Stimulated activated naive CD8-positive, alpha-beta T cell treated with anti-CD3 and anti-CD28 coated beads, Interleukin-15, Interleukin-2, amounts not matched to agents 100 U/mL and 50 U/mL, for 24 hours (primary cell): ENCODE measurements around the gene TFF1.
"Not testable (repeated sequence)": the region's sequence is repeated elsewhere in the genome, so short reads cannot be mapped to it uniquely, and the experiment has no call there.

Source experiments
- ATAC-seq: fragments of 150-1000 bp; cut with Tn5 transposase; one replicate; pipeline ENCODE4 v1.10.0; 2021
- DNase-seq: peaks from one replicate; pipeline ENCODE4 v3.0.0; 2021

TFF1 gene

GRCh38 chr21:42366292-42367010, at the start of gene TFF1:
Gene TFF1, minus strand, starts transcription at chr21:42366535. Its CDS starts 40 bp downstream, at chr21:42366495.
- DNase-seq (no peak), ATAC-seq (no peak)

- peak; percentile 85 for ATAC-seq
- DNase-seq: peak; percentile 94
These were observed 48.8 kb upstream of the TFF1 start for GRCh38 chr21:42414928-42415769.

- no peak for ATAC-seq
- no peak for DNase-seq
These were observed 48.2 kb upstream of the TFF1 start for GRCh38 chr21:42414553-42414927.

GRCh38 chr21:42414066-42414465, 47.7 kb upstream of the TFF1 start:
- DNase-seq (no peak), ATAC-seq (no peak)

GRCh38 chr21:42413500-42413899, 47.2 kb upstream of the TFF1 start:
- DNase-seq: peak; percentile 64
- ATAC-seq: peak; percentile 7

- ATAC-seq (no peak), DNase-seq (no peak)
These were observed 46.8 kb upstream of the TFF1 start for GRCh38 chr21:42413093-42413492.

- ATAC-seq: no peak
- no peak for DNase-seq
These were observed 46.2 kb upstream of the TFF1 start for GRCh38 chr21:42412636-42412933.

- ATAC-seq: no peak
These were observed 45.7 kb upstream of the TFF1 start for GRCh38 chr21:42411891-42412635.

GRCh38 chr21:42411197-42411869, 45.0 kb upstream of the TFF1 start:
- DNase-seq (peak; percentile 57), ATAC-seq (peak; percentile 8)

More at GRCh38 chr21:42411891-42412635, 45.7 kb upstream of the TFF1 start:
- no peak for DNase-seq

GRCh38 chr21:42409366-42409765, 43.0 kb upstream of the TFF1 start:
- DNase-seq (no peak), ATAC-seq (no peak)

GRCh38 chr21:42408718-42409117, 42.4 kb upstream of the TFF1 start:
- not testable (repeated sequence) for ATAC-seq, DNase-seq

GRCh38 chr21:42407476-42407875, 41.1 kb upstream of the TFF1 start:
- ATAC-seq (no peak), DNase-seq (no peak)

- DNase-seq (no peak), ATAC-seq (no peak)
These were observed 40.5 kb upstream of the TFF1 start for GRCh38 chr21:42406866-42407265.

GRCh38 chr21:42406201-42406621, 39.9 kb upstream of the TFF1 start:
- DNase-seq (peak; percentile 77), ATAC-seq (peak; percentile 74)

GRCh38 chr21:42405064-42406013, 39.0 kb upstream of the TFF1 start:
- DNase-seq (peak; percentile 48), ATAC-seq (peak; percentile 16)

GRCh38 chr21:42404539-42404938, 38.2 kb upstream of the TFF1 start:
- peak; percentile 51 for DNase-seq
- ATAC-seq: peak; percentile 14

GRCh38 chr21:42403611-42404231, 37.4 kb upstream of the TFF1 start, which contains the start of gene UBASH3A:
Gene UBASH3A, plus strand, starts transcription at chr21:42403902. Its CDS starts 44 bp downstream, at chr21:42403946.
- ATAC-seq: peak; percentile 25
- peak; percentile 49 for DNase-seq

- DNase-seq (no peak), ATAC-seq (no peak)
These were observed 35.5 kb upstream of the TFF1 start for GRCh38 chr21:42401820-42402251.

- no peak for DNase-seq
- ATAC-seq: no peak
These were observed 34.8 kb upstream of the TFF1 start for GRCh38 chr21:42401154-42401553.

- no peak for DNase-seq
- ATAC-seq: peak; percentile 48
These were observed 34.2 kb upstream of the TFF1 start for GRCh38 chr21:42400525-42400924.
